HCT116 (cell line): Measurements from ENCODE around the gene DCAF6. TPM values are rescaled to one million over a fixed set of nuclear protein-coding genes. Genes with fewer than 3 reads are reported as not detected.

Experiments used
- ATAC-seq: fragments of 200-7000 bp; cut with Tn5 transposase; 2 replicates; pipeline ENCODE4 v1.9.1; 2020; ENCODE audit warnings: mild to moderate bottlenecking, moderate library complexity
- BruUV-seq: library from RNA; stranded (reverse); fragments of 400-500 nt; replicated peaks from 2 replicates; lab custom pipeline; 2021; lab: Mats Ljungman, UMichigan
- CTCF ChIA-PET: fragments of 300-600 bp; sonication (Branson Sonifier 250); formaldehyde crosslinking; loops from one replicate; lab custom pipeline; 2021; ENCODE audit warnings: antibody characterized with exemption; lab: Charles Lee
- POLR2A ChIA-PET: fragments of 300-600, 350-600 bp; sonication (Branson Sonifier 250); formaldehyde crosslinking; loops from one replicate; lab custom pipeline; 2021; ENCODE audit warnings: antibody characterized with exemption; lab: Charles Lee
- RAD21 ChIA-PET, 2 experiments: fragments of 300-600 bp; sonication (Branson Sonifier 250); formaldehyde crosslinking; loops; one replicate each; lab custom pipeline; 2023; ENCODE audit warnings: low total read pairs in 2 of 2; ENCODE audit not compliant: uncharacterized antibody in 2 of 2, unreplicated experiment in 2 of 2, low non-redundant PET in 1 of 2; lab: Charles Lee
- DNase-seq: peaks from one replicate; pipeline ENCODE4 v3.0.0-alpha.2; 2010; ENCODE audit warnings: low read depth, low spot score
- H2AFZ ChIP-seq: fragments of 200-600 bp; shearing (Covaris generic), sonication (generic); 2 replicates; pipeline ENCODE4 v1.6.1; 2017; ENCODE audit warnings: low read depth, mixed run types, mixed read lengths, antibody characterized with exemption, low read length; ENCODE audit not compliant: poor library complexity, severe bottlenecking
- H3K27ac ChIP-seq: 2 replicates; pipeline ENCODE4 v1.5.1; 2012; ENCODE audit warnings: low read depth, low read length
- H3K27me3 ChIP-seq: fragments of 200-600 bp; sonication (generic); 2 replicates; pipeline ENCODE4 v1.6.1; 2016; ENCODE audit warnings: mixed run types, low read length, mixed read lengths; ENCODE audit not compliant: insufficient read depth
- H3K36me3 ChIP-seq, 2 experiments: fragments of 200-500 bp in 1 of 2; fragments of 200-600 bp in 1 of 2; sonication (Bioruptor generic) in 1 of 2; sonication (generic) in 1 of 2; 2 replicates each; pipeline versions ENCODE4 v1.5.1 to v1.6.1; 2014 to 2016; ENCODE audit warnings: low read length in 2 of 2, inconsistent platforms in 1 of 2, mixed read lengths in 1 of 2, mixed run types in 1 of 2; ENCODE audit not compliant: insufficient read depth in 2 of 2, control insufficient read depth in 1 of 2
- H3K4me1 ChIP-seq, 2 experiments: fragments of 200-600 bp in 1 of 2; sonication (generic) in 1 of 2; 2 replicates each; pipeline versions ENCODE4 v1.5.1 to v1.6.1; 2012 to 2017; ENCODE audit warnings: low read length in 2 of 2, inconsistent platforms in 1 of 2, mild to moderate bottlenecking in 1 of 2, mixed read lengths in 1 of 2, mixed run types in 1 of 2, moderate library complexity in 1 of 2; ENCODE audit not compliant: insufficient read depth in 2 of 2, control insufficient read depth in 1 of 2
- H3K4me2 ChIP-seq: fragments of 200-600 bp; sonication (generic); 2 replicates; pipeline ENCODE4 v1.6.1; 2017; ENCODE audit warnings: mixed run types, low read length, mixed read lengths
- H3K4me3 ChIP-seq, 2 experiments: fragments of 200-600 bp in 1 of 2; sonication (generic) in 1 of 2; replicated peaks in 1 of 2; 2 replicates each; pipeline ENCODE4 v1.5.1; 2011 to 2016; ENCODE audit warnings: low read length in 2 of 2, control low read depth in 1 of 2, low read depth in 1 of 2, mild to moderate bottlenecking in 1 of 2, mixed read lengths in 1 of 2, mixed run types in 1 of 2
- H3K79me2 ChIP-seq: fragments of 200-600 bp; sonication (generic); 2 replicates; pipeline ENCODE4 v1.6.1; 2017; ENCODE audit warnings: mild to moderate bottlenecking, mixed run types, low read length, moderate library complexity, mixed read lengths; ENCODE audit not compliant: insufficient read depth
- H3K9ac ChIP-seq: fragments of 200-600 bp; sonication (generic); 2 replicates; pipeline ENCODE4 v1.6.1; 2016; ENCODE audit warnings: low read length, mixed read lengths
- H3K9me2 ChIP-seq: fragments of 200-600 bp; sonication (generic), shearing (Covaris generic); 2 replicates; pipeline ENCODE4 v1.6.1; 2017; ENCODE audit warnings: mixed run types, mild to moderate bottlenecking, moderate library complexity; ENCODE audit not compliant: insufficient read depth
- H3K9me3 ChIP-seq, 2 experiments: fragments of 200-500 bp in 1 of 2; fragments of 200-600 bp in 1 of 2; sonication (Bioruptor generic) in 1 of 2; sonication (generic) in 1 of 2; 2 replicates each; pipeline ENCODE4 v1.6.1; 2014 to 2017; ENCODE audit warnings: low read length in 2 of 2, mixed read lengths in 2 of 2, inconsistent platforms in 1 of 2, low read depth in 1 of 2, mild to moderate bottlenecking in 1 of 2, mixed run types in 1 of 2, moderate library complexity in 1 of 2; ENCODE audit not compliant: control insufficient read depth in 1 of 2, insufficient read depth in 1 of 2
- H4K20me1 ChIP-seq: fragments of 200-600 bp; sonication (generic), shearing (Covaris generic); 2 replicates; pipeline ENCODE4 v1.6.1; 2017; ENCODE audit warnings: mixed run types, mild to moderate bottlenecking, moderate library complexity; ENCODE audit not compliant: insufficient read depth
- ATF3 ChIP-seq: IDR thresholded peaks from 2 replicates; pipeline ENCODE4 v1.6.1; 2012
- CTCF ChIP-seq, 3 experiments: fragments of 200-600 bp in 1 of 3; sonication (generic) in 1 of 3; IDR thresholded peaks in 2 of 3; conservative IDR thresholded peaks in 1 of 3; 2 replicates each; pipeline ENCODE4 v1.5.1; 2012 to 2017; ENCODE audit warnings: low read depth in 2 of 3, low read length in 2 of 3, antibody characterized with exemption in 1 of 3, borderline replicate concordance in 1 of 3, control low read depth in 1 of 3, mild to moderate bottlenecking in 1 of 3, mixed read lengths in 1 of 3, mixed run types in 1 of 3, moderate library complexity in 1 of 3; ENCODE audit not compliant: insufficient read depth in 1 of 3
- ELF1 ChIP-seq: IDR thresholded peaks from 2 replicates; pipeline ENCODE4 v1.6.1; 2012; ENCODE audit warnings: low read depth, borderline replicate concordance
- FOSL1 ChIP-seq: IDR thresholded peaks from 2 replicates; pipeline ENCODE4 v1.6.1; 2012; ENCODE audit warnings: low read depth
- JUND ChIP-seq: IDR thresholded peaks from 2 replicates; pipeline ENCODE4 v1.6.1; 2012
- POLR2AphosphoS5 ChIP-seq: IDR thresholded peaks from 2 replicates; pipeline ENCODE4 v1.6.1; 2011; ENCODE audit warnings: mild to moderate bottlenecking, low read depth, low read length, moderate library complexity
- RAD21 ChIP-seq: IDR thresholded peaks from 2 replicates; pipeline ENCODE4 v1.6.1; 2012; ENCODE audit warnings: low read depth, mild to moderate bottlenecking
- REST ChIP-seq: IDR thresholded peaks from 2 replicates; pipeline ENCODE4 v1.6.1; 2012; ENCODE audit warnings: low read depth
- SIN3A ChIP-seq: IDR thresholded peaks from 2 replicates; pipeline ENCODE4 v1.6.1; 2012; ENCODE audit warnings: low read depth
- SP1 ChIP-seq: IDR thresholded peaks from 2 replicates; pipeline ENCODE4 v1.6.1; 2012; ENCODE audit warnings: low read depth
- TCF7L2 ChIP-seq: IDR thresholded peaks from 2 replicates; pipeline ENCODE4 v1.7.0; 2011; ENCODE audit warnings: borderline replicate concordance, inconsistent platforms; ENCODE audit not compliant: insufficient read depth, insufficient read length; ENCODE audit errors: extremely low read depth
- ZFX ChIP-seq: fragments of 450-650 bp; IDR thresholded peaks from 2 replicates; pipeline ENCODE4 v1.6.1; 2017
- intact Hi-C: fragments of 100-400 bp; cut with micrococcal nuclease; formaldehyde crosslinking; loops from 2 replicates; pipeline ENCODE4 v1.10.0; 2022
- total RNA-seq: library from RNA; stranded (reverse); gene quantifications from one replicate; pipeline ENCODE4 v1.2.1, GENCODE V29; 2021; ENCODE audit not compliant: unreplicated experiment
- TF ChIP-seq, protein P1 (sequence below): IDR thresholded peaks from 2 replicates; pipeline ENCODE4 v1.6.1; 2011; ENCODE audit warnings: mild to moderate bottlenecking, low read length, moderate library complexity; ENCODE audit not compliant: insufficient replicate concordance; ENCODE audit errors: extremely low read depth

Gene DCAF6
- total RNA-seq, 1 experiment from 2014 or later: 34.2 TPM

DNA sequence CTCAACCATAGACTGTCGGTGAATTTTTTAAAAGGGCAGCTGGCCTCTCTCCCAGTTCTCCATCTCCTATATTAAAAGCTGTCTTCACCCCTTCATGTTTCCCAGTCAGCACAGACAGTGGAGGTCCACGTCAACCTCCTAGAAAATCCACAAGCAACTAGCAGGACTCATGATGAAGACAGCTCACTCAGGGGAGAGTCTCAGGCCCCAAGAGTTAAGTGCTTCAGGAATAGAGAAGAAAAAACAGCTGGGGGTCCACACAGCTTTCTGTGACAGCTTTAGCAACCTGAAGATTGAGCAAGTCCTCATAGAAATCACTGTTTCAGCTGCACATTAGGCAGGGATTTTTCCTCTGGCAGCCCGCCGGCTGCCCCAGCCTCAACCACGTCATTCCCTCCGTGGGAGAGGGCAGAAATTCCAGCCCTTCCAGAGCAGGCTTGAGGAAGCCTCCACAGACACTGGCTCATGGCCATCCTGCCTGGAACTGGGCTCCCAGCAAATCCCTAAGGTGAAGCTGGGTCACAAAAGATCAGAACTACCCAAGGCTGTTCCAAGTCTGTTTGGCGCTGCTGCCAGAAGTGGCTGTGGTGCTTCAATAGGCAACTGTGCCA, 185.0 kb downstream of the DCAF6 start:
- POLR2A ChIA-PET: no interaction called here
- Histone ChIP-seq H3K4me2 (no peak overlapping the region), H3K4me3 (no peak overlapping the region), H3K4me1 (no peaks in the 10 kb centered on the region), H3K27ac (no peak overlapping the region), H3K9me2 (no peaks in the 10 kb centered on the region), H2AFZ (no peak overlapping the region), H3K9ac (no peak overlapping the region), H3K27me3 (no peaks in the 10 kb centered on the region), H3K79me2 (no peaks in the 10 kb centered on the region), H3K36me3 (no peaks in the 10 kb centered on the region), H4K20me1 (no peaks in the 10 kb centered on the region), H3K9me3 (no peaks in the 10 kb centered on the region)
- DNase-seq (no peak), ATAC-seq (no peak)
- no TSS peak for BruUV-seq
- CTCF ChIA-PET: no interaction called here
- TF ChIP-seq RAD21: no peak
- no peak for TF ChIP-seq JUND
- no peak for TF ChIP-seq ATF3
- TF ChIP-seq SP1: no peak
- no peak for TF ChIP-seq CTCF (IDR thresholded peaks at IDR 0.05 in 2 of 3, conservative IDR thresholded peaks at IDR 0.05 in 1 of 3; ENCODE audit: borderline replicate concordance in 1 of 3, insufficient read depth in 1 of 3, low read depth in 2 of 3, low read length in 2 of 3)
- no peak for TF ChIP-seq TCF7L2
- TF ChIP-seq POLR2AphosphoS5: no peak
- TF ChIP-seq FOSL1: no peak
- no peak for TF ChIP-seq ELF1
- no peak for TF ChIP-seq SIN3A
- TF ChIP-seq REST: no peak
- TF ChIP-seq, protein P1, sequence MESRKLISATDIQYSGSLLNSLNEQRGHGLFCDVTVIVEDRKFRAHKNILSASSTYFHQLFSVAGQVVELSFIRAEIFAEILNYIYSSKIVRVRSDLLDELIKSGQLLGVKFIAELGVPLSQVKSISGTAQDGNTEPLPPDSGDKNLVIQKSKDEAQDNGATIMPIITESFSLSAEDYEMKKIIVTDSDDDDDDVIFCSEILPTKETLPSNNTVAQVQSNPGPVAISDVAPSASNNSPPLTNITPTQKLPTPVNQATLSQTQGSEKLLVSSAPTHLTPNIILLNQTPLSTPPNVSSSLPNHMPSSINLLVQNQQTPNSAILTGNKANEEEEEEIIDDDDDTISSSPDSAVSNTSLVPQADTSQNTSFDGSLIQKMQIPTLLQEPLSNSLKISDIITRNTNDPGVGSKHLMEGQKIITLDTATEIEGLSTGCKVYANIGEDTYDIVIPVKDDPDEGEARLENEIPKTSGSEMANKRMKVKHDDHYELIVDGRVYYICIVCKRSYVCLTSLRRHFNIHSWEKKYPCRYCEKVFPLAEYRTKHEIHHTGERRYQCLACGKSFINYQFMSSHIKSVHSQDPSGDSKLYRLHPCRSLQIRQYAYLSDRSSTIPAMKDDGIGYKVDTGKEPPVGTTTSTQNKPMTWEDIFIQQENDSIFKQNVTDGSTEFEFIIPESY: no peak
- no peak for TF ChIP-seq ZFX
- intact Hi-C loops: no loop called here
- RAD21 ChIA-PET: no interaction called here
